GM12872 (cell line): ENCODE results near the gene PGPEP1.

ENCODE experiments used
- CTCF ChIP-seq: IDR thresholded peaks from 3 replicates; pipeline ENCODE4 v1.5.1; 2011; ENCODE audit warnings: low read depth, mild to moderate bottlenecking, low read length, moderate library complexity; ENCODE audit not compliant: insufficient read depth

Gene PGPEP1

GRCh38 chr19:18342090-18342632 lies 1.8 kb downstream of the PGPEP1 start:
- TF ChIP-seq CTCF: no peak

DNA sequence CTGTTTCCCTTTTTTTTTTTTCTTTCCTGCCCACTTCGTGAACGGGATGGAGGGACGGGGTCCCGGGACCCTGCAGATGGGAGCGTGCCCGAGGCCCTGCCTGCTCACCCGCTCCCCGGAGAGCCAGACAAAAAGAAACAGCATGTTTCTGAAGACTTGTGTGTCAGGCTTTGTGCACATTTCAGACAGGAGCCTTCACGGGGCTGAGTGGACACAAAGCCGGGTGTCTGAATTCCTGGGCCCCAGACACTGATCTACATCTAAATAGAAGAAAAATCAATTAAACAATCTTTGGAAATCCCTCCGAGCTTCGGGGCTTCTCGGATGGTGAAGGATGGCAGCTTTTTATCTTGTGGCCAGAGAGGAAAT lies 4.2 kb downstream of the PGPEP1 start:
- no peak for TF ChIP-seq CTCF

DNA sequence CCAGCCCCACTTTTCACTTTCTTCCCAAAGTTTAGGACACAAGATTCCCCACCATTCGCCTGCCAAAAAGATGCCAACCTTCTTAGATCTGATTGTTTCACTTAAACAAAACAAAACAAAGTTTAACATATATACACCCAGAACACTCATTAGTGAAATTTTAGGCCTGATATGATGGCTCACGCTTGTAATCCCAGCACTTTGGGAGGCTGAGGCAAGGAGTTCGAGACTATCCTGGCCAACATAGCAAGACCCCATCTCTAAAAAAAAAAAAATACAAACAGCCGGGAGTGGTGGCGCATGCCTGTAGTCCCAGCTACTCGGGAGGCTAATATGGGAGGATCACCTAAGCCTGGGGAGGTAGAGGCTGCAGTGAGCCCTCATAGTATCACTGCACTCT lies 4.9 kb downstream of the PGPEP1 start:
- TF ChIP-seq CTCF: no peak

DNA sequence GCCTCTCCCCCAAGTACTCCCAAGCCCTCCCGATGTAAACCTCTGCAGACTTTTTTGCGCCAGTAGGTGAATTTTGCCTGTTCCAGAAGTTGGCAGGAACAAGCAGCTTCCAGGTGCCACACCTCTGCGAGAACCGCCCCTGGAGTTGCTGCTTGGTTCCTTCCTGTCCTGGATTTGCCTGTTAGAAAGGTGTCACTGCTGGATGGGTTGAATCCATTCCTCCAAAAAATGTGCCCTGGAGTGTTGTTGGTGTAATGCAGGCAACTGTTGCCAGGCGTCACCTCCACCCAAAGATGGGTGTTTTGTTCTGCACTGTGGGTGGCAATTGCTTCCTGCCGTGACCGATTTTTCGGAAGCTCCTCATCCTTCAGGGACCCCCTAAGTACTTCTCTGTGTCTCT lies 5.7 kb downstream of the PGPEP1 start:
- no peak for TF ChIP-seq CTCF

GRCh38 chr19:18348171-18348570 lies 7.8 kb downstream of the PGPEP1 start:
- no peak for TF ChIP-seq CTCF

DNA sequence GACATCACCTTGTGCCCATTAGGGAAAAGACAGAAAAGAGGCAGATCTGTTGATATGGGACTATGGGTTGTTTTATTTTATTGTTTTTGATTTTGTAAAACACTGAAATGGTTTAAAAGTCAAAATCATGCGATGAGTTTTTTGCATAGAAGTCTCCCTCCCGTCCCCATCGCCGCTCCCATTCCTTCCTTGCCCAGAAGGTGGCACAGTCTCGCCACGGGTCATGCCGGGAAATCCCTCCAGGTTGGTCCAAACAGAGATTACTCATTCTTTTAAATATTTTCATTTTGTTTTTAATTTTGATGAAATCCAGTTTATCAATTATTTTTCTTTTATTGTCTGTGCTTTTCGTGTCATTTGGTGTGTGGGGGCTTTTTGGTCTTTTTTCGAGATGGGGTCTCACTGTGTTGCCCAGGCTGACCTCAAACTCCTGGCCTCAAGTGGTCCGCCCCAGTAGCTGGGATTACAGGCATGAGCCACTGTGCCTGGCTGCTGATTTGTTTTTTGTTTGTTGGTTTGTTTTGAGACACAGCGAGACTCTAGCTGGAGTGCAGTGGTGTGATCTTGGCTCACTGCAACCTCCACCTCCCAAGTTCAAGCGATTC lies 9.2 kb downstream of the PGPEP1 start:
- TF ChIP-seq CTCF: peak; percentile 78

GRCh38 chr19:18350490-18350889 lies 10.1 kb downstream of the PGPEP1 start:
- no peak for TF ChIP-seq CTCF
